Endothelial cell of umbilical vein (primary cell): Measurements from ENCODE around the gene RAPGEF4. TPM values are rescaled to one million over a fixed set of nuclear protein-coding genes. Genes with fewer than 3 reads are reported as not detected.

Experiments used
- BruUV-seq: library from RNA; stranded (reverse); fragments of 400-500 nt; replicated peaks from 2 replicates; lab custom pipeline; 2021; lab: Mats Ljungman, UMichigan
- CTCF ChIA-PET: fragments of 300-600, 350-600 bp; sonication (Branson Sonifier 250); formaldehyde crosslinking; loops from one replicate; lab custom pipeline; 2021; ENCODE audit warnings: antibody characterized with exemption, inconsistent platforms; lab: Charles Lee
- POLR2A ChIA-PET: fragments of 300-600, 350-600 bp; sonication (Branson Sonifier 250); formaldehyde crosslinking; loops from one replicate; lab custom pipeline; 2021; ENCODE audit warnings: antibody characterized with exemption, inconsistent platforms; lab: Charles Lee
- DNase-seq: peaks from one replicate; pipeline ENCODE4 v3.0.0-alpha.2; 2011; ENCODE audit warnings: low read depth, low spot score
- FAIRE-seq: peaks from 2 replicates; lab custom pipeline; 2011; peaks lifted over from hg19 to GRCh38; lab: Jason Lieb, UNC
- H2AFZ ChIP-seq: 2 replicates; pipeline ENCODE4 v1.6.0; 2012; ENCODE audit warnings: low read depth, low read length, control low read depth, inconsistent platforms
- H3K27ac ChIP-seq: 2 replicates; pipeline ENCODE4 v1.5.1; 2011; ENCODE audit warnings: low read depth, mild to moderate bottlenecking, control low read depth, low read length, moderate library complexity; ENCODE audit not compliant: insufficient read depth
- H3K27me3 ChIP-seq, 2 experiments: 2 replicates each; pipeline versions ENCODE4 v1.6.0 to v1.6.1; 2011; ENCODE audit warnings: low read length in 2 of 2, mixed read lengths in 1 of 2; ENCODE audit not compliant: control insufficient read depth in 2 of 2, insufficient read depth in 2 of 2
- H3K36me3 ChIP-seq, 2 experiments: 2 replicates in 1 of 2; 3 replicates in 1 of 2; pipeline ENCODE4 v1.5.1; 2011; ENCODE audit warnings: low read length in 2 of 2, mild to moderate bottlenecking in 1 of 2, moderate library complexity in 1 of 2; ENCODE audit not compliant: control insufficient read depth in 2 of 2, insufficient read depth in 2 of 2; ENCODE audit errors: extremely low read depth in 1 of 2
- H3K4me1 ChIP-seq: 3 replicates; pipeline ENCODE4 v1.5.1; 2011; ENCODE audit warnings: mild to moderate bottlenecking, low read length; ENCODE audit not compliant: control insufficient read depth, insufficient read depth; ENCODE audit errors: extremely low read depth
- H3K4me2 ChIP-seq: 2 replicates; pipeline ENCODE4 v1.6.1; 2011; ENCODE audit warnings: low read length, control low read depth, mixed read lengths; ENCODE audit not compliant: insufficient read depth
- H3K4me3 ChIP-seq, 3 experiments: fragments of 200-600 bp in 1 of 3; sonication (generic), shearing (Covaris generic) in 1 of 3; replicated peaks in 1 of 3; 2 replicates each; pipeline ENCODE4 v1.5.1; 2011 to 2016; ENCODE audit warnings: control low read depth in 3 of 3, low read length in 3 of 3, mild to moderate bottlenecking in 2 of 3, inconsistent platforms in 1 of 3, low read depth in 1 of 3, moderate library complexity in 1 of 3; ENCODE audit not compliant: insufficient read depth in 1 of 3
- H3K79me2 ChIP-seq: 2 replicates; pipeline ENCODE4 v1.6.0; 2012; ENCODE audit warnings: low read length, inconsistent platforms; ENCODE audit not compliant: control insufficient read depth, insufficient read depth
- H3K9ac ChIP-seq: replicated peaks from 2 replicates; pipeline ENCODE3; 2011; ENCODE audit warnings: low read length, control low read depth; ENCODE audit not compliant: insufficient read depth; ENCODE audit errors: extremely low read depth
- H3K9me1 ChIP-seq: replicated peaks from 3 replicates; pipeline ENCODE4 v1.6.0; 2011; ENCODE audit warnings: mild to moderate bottlenecking, low read length; ENCODE audit not compliant: control insufficient read depth, insufficient read depth; ENCODE audit errors: extremely low read depth
- H3K9me3 ChIP-seq: replicated peaks from 2 replicates; pipeline ENCODE4 v1.5.1; 2012; ENCODE audit warnings: low read length, inconsistent platforms; ENCODE audit not compliant: control insufficient read depth, insufficient read depth
- H4K20me1 ChIP-seq: replicated peaks from 2 replicates; pipeline ENCODE3; 2011; ENCODE audit warnings: mild to moderate bottlenecking, low read length; ENCODE audit not compliant: control insufficient read depth, insufficient read depth; ENCODE audit errors: extremely low read depth
- EZH2 ChIP-seq: IDR thresholded peaks from 2 replicates; pipeline ENCODE4 v1.6.1; 2012; ENCODE audit warnings: borderline replicate concordance, low read depth, mild to moderate bottlenecking, moderate library complexity, low read length, inconsistent platforms; ENCODE audit not compliant: severe bottlenecking
- FOS ChIP-seq: IDR thresholded peaks from 2 replicates; pipeline ENCODE4 v1.6.1; 2011; ENCODE audit warnings: mild to moderate bottlenecking, low read length, moderate library complexity, borderline replicate concordance; ENCODE audit not compliant: insufficient read depth
- GATA2 ChIP-seq: IDR thresholded peaks from 2 replicates; pipeline ENCODE4 v1.7.0; 2011; ENCODE audit warnings: low read depth, mild to moderate bottlenecking, moderate library complexity, mixed read lengths, low read length; ENCODE audit not compliant: insufficient read length, insufficient read depth
- JUN ChIP-seq: IDR thresholded peaks from 2 replicates; pipeline ENCODE4 v1.6.1; 2011; ENCODE audit warnings: borderline replicate concordance, low read depth; ENCODE audit not compliant: insufficient read length, insufficient read depth
- MYC ChIP-seq: IDR thresholded peaks from one replicate; pipeline ENCODE4 v1.6.1; 2011; ENCODE audit warnings: mild to moderate bottlenecking, low read depth, low read length
- POLR2A ChIP-seq: IDR thresholded peaks from 2 replicates; pipeline ENCODE4 v1.6.1; 2012; ENCODE audit warnings: low read depth, mild to moderate bottlenecking, control low read depth, low read length
- POLR2AphosphoS5 ChIP-seq: IDR thresholded peaks from 2 replicates; pipeline ENCODE4 v1.6.1; 2012; ENCODE audit warnings: low read depth, mild to moderate bottlenecking, control low read depth, low read length, moderate library complexity; ENCODE audit not compliant: insufficient read depth
- dilution Hi-C: fragments of 300-500 bp; cut with MboI; formaldehyde crosslinking; loops from one replicate; pipeline ENCODE4 v1.15.0; 2019; ENCODE audit warnings: low sequenced_read_pairs; ENCODE audit not compliant: extremely low pct_ligation_motif_present
- intact Hi-C: fragments of 100-400 bp; cut with micrococcal nuclease; formaldehyde crosslinking; loops from one replicate; pipeline ENCODE4 v1.10.0; 2022
- polyA plus RNA-seq, 4 experiments: library from polyadenylated mRNA; depleted of rRNA in 3 of 4; stranded (reverse) in 3 of 4; unstranded in 1 of 4; fragments of >200 nt; gene quantifications; 2 replicates each; pipeline versions ENCODE4 v1.2.1 to v1.2.3, GENCODE V29; 2011 to 2012; ENCODE audit warnings: missing spikeins in 1 of 4
- total RNA-seq: library from RNA; stranded (reverse); gene quantifications from 2 replicates; pipeline ENCODE4 v1.2.3, GENCODE V29; 2021
- TF ChIP-seq, protein P1 (sequence below), 2 donors: IDR thresholded peaks; 1 replicate in 1 of 2; 2 replicates in 1 of 2; pipeline ENCODE4 v1.5.1; 2011; ENCODE audit warnings: low read length in 2 of 2, mild to moderate bottlenecking in 2 of 2, moderate library complexity in 2 of 2, control low read depth in 1 of 2, inconsistent platforms in 1 of 2, low read depth in 1 of 2; ENCODE audit not compliant: insufficient read depth in 1 of 2; ENCODE audit errors: extremely low read depth in 1 of 2
- TF ChIP-seq, protein P2 (sequence below): IDR thresholded peaks from 2 replicates; pipeline ENCODE4 v1.6.1; 2011; ENCODE audit not compliant: insufficient read depth, insufficient read length

RAPGEF4 gene
- total and polyA plus RNA-seq, 2 donors (not counting 3 experiments of a cell fraction or from before 2014, with no cell fraction given), result 7.2 to 9.2 TPM

DNA sequence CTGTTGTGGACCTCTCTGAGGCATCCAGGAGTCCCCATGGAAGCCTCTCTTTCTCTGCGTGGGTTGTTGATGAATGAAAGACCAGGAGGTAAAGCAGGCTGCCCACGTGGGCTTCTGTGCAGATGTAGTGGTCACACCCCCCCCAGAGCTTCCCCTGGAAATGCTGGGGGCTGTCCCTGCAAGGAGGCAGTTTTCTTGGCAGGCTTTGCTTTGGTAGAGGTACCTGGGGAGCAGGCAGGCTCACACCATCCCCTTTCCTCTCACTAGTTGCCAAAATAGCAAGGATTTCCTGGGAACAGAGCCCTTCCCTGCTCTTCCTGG lies 242.4 kb downstream of the RAPGEF4 start:
- no peaks in the 10 kb centered on the region for H3K4me1 ChIP-seq
- no peak overlapping the region for H3K9ac ChIP-seq
- FAIRE-seq (no peak), DNase-seq (no peak)
- no peaks in the 10 kb centered on the region for H3K36me3 ChIP-seq
- intact Hi-C loops (no loop called here), dilution Hi-C loops (no loop called here)
- no peaks in the 10 kb centered on the region for H3K79me2 ChIP-seq
- H3K4me2 ChIP-seq, result no peak overlapping the region
- H2AFZ ChIP-seq, result no peak overlapping the region
- no peaks in the 10 kb centered on the region for H3K9me3 ChIP-seq
- TF ChIP-seq, protein P1, sequence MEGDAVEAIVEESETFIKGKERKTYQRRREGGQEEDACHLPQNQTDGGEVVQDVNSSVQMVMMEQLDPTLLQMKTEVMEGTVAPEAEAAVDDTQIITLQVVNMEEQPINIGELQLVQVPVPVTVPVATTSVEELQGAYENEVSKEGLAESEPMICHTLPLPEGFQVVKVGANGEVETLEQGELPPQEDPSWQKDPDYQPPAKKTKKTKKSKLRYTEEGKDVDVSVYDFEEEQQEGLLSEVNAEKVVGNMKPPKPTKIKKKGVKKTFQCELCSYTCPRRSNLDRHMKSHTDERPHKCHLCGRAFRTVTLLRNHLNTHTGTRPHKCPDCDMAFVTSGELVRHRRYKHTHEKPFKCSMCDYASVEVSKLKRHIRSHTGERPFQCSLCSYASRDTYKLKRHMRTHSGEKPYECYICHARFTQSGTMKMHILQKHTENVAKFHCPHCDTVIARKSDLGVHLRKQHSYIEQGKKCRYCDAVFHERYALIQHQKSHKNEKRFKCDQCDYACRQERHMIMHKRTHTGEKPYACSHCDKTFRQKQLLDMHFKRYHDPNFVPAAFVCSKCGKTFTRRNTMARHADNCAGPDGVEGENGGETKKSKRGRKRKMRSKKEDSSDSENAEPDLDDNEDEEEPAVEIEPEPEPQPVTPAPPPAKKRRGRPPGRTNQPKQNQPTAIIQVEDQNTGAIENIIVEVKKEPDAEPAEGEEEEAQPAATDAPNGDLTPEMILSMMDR (IDR thresholded peaks at IDR 0.05; ENCODE audit: extremely low read depth in 1 of 2, insufficient read depth in 1 of 2, low read depth in 1 of 2, low read length in 2 of 2), result no peak
- TF ChIP-seq FOS (no peak), JUN (no peak), POLR2A (no peak), POLR2AphosphoS5 (no peak), GATA2 (no peak), MYC (no peak), EZH2 (no peak)
- TF ChIP-seq, protein P2, sequence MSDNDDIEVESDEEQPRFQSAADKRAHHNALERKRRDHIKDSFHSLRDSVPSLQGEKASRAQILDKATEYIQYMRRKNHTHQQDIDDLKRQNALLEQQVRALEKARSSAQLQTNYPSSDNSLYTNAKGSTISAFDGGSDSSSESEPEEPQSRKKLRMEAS, result no peak
- BruUV-seq, result no TSS peak
- no peak overlapping the region for H3K4me3 ChIP-seq
- ChIA-PET CTCF (interaction anchor here (1.3 kb wide), 1 partner anchor 49 kb away, joined by 3 read pairs; no protein-coding TSS in a partner anchor), POLR2A (no interaction called here)
- H4K20me1 ChIP-seq, result no peaks in the 10 kb centered on the region
- no peaks in the 10 kb centered on the region for H3K27me3 ChIP-seq
- no peak overlapping the region for H3K27ac ChIP-seq
- H3K9me1 ChIP-seq, result no peaks in the 10 kb centered on the region
